Chondrocyte (in vitro differentiated cells): ENCODE measurements around the gene ASCC1. TPM values are rescaled to one million over a fixed set of nuclear protein-coding genes. Genes with fewer than 3 reads are reported as not detected.

ENCODE experiments used
- DNase-seq: peaks from one replicate; pipeline ENCODE4 v3.0.0; 2021; ENCODE audit warnings: mixed read lengths, low spot score
- H3K27ac Mint-ChIP-seq: one replicate; pipeline ENCODE4 v1.8.0; 2021; ENCODE audit warnings: mild to moderate bottlenecking, moderate library complexity, mixed read lengths; ENCODE audit not compliant: unreplicated experiment
- H3K27me3 Mint-ChIP-seq: 2 replicates; pipeline ENCODE4 v1.8.0; 2021; ENCODE audit warnings: low read depth, mixed read lengths
- H3K36me3 Mint-ChIP-seq: 2 replicates; pipeline ENCODE4 v1.8.0; 2021; ENCODE audit warnings: low read depth, mixed read lengths
- H3K4me1 Mint-ChIP-seq: 2 replicates; pipeline ENCODE4 v1.8.0; 2021; ENCODE audit warnings: low read depth, mild to moderate bottlenecking, mixed read lengths
- H3K4me3 Mint-ChIP-seq: one replicate; pipeline ENCODE4 v1.8.0; 2021; ENCODE audit warnings: mild to moderate bottlenecking, moderate library complexity, mixed read lengths; ENCODE audit not compliant: unreplicated experiment
- H3K9me3 Mint-ChIP-seq: 2 replicates; pipeline ENCODE4 v1.8.0; 2021; ENCODE audit warnings: low read depth, mixed read lengths
- total RNA-seq: library from RNA; stranded (reverse); gene quantifications from 3 replicates; pipeline ENCODE4 v1.2.1, GENCODE V29; 2021
- TF ChIP-seq, protein P1 (sequence below): fragments of 200-600 bp; sonication (generic); IDR thresholded peaks from 2 replicates; pipeline ENCODE4 v1.5.0; 2021; ENCODE audit warnings: antibody characterized with exemption, mild to moderate bottlenecking, moderate library complexity

The ASCC1 gene
- total RNA-seq, 1 donor from 2014 or later, result 36.8 TPM

DNA sequence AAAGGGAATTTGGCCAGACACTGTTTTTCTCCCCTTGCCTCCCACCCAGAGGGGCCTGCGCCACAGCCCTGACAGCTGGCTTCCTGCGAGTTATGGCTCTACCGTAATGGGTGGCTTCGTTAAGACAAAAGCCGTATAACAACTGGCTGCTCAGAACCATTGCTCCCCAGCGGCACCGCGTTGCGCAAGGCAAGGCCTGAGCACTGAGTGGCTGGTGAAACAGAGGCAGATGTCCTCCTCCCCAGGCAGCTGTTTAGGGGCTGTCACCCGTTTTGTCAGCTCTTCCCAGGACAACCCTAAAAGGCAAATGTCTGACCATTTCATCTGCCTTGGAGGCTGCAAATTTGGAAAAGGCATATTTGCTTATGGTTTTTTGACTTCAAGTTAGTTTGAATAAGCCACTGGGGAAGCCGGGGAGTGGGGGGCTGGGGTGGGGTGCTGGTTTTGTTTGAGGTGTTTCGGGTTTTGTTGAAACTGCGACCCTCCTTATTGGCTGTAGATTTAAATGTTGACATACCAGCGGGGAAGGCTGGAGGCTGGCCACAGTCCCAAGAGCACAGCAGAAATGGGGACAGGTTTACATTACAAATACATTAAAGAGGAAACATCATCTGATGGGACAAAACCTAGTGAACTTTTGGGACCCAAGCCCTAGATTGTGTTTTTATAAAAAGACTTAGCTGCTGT is 127.0 kb downstream of the ASCC1 start:
- Mint-ChIP-seq H3K4me1 (peaks cover 8% of the 10 kb centered on the region), H3K4me3 (no peak overlapping the region), H3K27me3 (peaks cover 18% of the 10 kb centered on the region), H3K36me3 (peaks cover 5% of the 10 kb centered on the region), H3K27ac (no peak overlapping the region), H3K9me3 (no peaks in the 10 kb centered on the region)
- no peak for DNase-seq
- TF ChIP-seq, protein P1, sequence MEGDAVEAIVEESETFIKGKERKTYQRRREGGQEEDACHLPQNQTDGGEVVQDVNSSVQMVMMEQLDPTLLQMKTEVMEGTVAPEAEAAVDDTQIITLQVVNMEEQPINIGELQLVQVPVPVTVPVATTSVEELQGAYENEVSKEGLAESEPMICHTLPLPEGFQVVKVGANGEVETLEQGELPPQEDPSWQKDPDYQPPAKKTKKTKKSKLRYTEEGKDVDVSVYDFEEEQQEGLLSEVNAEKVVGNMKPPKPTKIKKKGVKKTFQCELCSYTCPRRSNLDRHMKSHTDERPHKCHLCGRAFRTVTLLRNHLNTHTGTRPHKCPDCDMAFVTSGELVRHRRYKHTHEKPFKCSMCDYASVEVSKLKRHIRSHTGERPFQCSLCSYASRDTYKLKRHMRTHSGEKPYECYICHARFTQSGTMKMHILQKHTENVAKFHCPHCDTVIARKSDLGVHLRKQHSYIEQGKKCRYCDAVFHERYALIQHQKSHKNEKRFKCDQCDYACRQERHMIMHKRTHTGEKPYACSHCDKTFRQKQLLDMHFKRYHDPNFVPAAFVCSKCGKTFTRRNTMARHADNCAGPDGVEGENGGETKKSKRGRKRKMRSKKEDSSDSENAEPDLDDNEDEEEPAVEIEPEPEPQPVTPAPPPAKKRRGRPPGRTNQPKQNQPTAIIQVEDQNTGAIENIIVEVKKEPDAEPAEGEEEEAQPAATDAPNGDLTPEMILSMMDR, result no peak

DNA sequence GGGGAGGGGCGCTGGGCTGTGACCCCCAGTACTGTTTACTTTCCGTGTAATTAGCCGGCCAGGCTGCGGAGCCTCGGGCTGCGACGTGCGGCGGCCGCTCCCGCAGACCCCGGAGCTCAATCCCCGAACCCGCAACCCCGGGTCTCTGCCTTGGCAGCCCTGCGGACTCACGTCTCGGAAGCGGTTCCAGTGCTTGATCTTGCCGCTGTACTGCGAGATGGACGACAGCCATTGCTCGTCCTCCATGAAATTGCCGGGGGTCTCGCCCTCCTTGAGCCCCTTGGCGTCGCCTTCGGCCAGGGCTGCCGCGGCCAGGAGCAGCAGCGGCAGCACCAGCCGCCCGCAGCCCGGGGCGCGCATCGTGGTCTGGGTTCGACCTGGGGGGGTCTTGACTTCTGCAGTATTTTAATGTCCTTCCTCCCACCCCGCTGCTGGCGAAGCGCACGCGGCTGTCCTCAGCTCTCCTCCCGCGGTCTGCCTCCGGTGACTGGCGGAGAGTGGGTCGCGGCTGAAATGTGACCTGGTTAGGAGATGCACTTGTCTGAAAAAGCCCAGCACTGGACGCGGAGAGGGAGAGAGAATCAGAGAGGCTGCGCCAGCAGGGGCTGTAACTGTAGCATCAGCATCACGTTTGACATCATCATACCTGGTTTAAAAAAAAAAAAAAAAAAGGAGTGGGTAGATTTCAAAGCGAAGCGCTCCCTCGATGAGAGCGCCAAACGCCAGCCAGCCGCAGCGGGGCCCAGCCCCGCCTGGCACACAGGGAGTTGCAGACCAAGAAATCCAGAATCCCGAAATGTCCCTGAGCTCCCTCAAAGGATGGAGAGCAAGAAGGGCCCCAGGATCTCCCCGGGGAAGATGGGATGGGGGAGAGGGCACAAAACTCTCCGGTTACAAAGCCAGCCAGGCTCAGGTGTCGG is 127.8 kb downstream of the ASCC1 start, which contains the start of gene SPOCK2:
Gene SPOCK2 (minus strand): TSS at position 583 of the 920 bp plus-strand sequence. CDS start 223 bp downstream, at position 360.
- no peak for DNase-seq
- H3K4me3 Mint-ChIP-seq, result peak within 1 kb of the TSS; percentile 65
- peaks cover 8% of the 10 kb centered on the region for H3K4me1 Mint-ChIP-seq
- peaks cover 18% of the 10 kb centered on the region for H3K27me3 Mint-ChIP-seq
- peaks cover 5% of the 10 kb centered on the region for H3K36me3 Mint-ChIP-seq
- no peak within 1 kb of the TSS for H3K27ac Mint-ChIP-seq
- TF ChIP-seq, protein P1, result no peak
- no peaks in the 10 kb centered on the region for H3K9me3 Mint-ChIP-seq

DNA sequence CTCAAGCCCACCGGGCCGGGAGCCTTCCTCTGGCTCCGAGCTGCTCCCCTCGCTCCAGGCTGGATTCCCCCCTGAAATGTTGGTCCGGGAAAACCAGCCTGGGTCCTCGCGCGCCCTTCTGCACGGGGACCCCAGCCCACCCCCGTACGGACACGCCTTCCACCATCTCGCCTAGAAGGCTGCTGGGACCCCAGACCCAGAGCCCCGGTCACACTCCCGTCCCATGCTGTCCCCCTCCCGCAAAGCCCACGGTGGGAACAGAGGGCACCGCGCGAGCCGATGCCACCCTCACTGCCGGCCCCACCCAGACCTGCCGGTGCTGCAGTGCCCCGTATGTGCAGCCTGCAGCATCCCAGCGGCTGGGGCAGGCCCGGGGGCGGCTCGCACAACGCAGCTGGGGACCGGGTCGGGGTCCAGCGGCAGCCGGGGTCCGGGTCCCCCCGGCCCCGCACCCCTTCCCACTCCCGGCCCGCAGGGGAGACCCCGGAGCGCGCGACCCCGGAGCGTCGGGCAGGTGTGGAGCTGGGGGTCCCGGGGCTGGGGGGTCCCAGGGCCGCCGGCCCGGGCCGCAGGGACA is 128.6 kb downstream of the ASCC1 start:
- no peak overlapping the region for H3K27ac Mint-ChIP-seq
- no peak overlapping the region for H3K4me3 Mint-ChIP-seq
- TF ChIP-seq, protein P1, result no peak
- peaks cover 8% of the 10 kb centered on the region for H3K4me1 Mint-ChIP-seq
- H3K9me3 Mint-ChIP-seq, result no peaks in the 10 kb centered on the region
- no peak for DNase-seq
- H3K36me3 Mint-ChIP-seq, result peaks cover 5% of the 10 kb centered on the region
- peaks cover 18% of the 10 kb centered on the region for H3K27me3 Mint-ChIP-seq

DNA sequence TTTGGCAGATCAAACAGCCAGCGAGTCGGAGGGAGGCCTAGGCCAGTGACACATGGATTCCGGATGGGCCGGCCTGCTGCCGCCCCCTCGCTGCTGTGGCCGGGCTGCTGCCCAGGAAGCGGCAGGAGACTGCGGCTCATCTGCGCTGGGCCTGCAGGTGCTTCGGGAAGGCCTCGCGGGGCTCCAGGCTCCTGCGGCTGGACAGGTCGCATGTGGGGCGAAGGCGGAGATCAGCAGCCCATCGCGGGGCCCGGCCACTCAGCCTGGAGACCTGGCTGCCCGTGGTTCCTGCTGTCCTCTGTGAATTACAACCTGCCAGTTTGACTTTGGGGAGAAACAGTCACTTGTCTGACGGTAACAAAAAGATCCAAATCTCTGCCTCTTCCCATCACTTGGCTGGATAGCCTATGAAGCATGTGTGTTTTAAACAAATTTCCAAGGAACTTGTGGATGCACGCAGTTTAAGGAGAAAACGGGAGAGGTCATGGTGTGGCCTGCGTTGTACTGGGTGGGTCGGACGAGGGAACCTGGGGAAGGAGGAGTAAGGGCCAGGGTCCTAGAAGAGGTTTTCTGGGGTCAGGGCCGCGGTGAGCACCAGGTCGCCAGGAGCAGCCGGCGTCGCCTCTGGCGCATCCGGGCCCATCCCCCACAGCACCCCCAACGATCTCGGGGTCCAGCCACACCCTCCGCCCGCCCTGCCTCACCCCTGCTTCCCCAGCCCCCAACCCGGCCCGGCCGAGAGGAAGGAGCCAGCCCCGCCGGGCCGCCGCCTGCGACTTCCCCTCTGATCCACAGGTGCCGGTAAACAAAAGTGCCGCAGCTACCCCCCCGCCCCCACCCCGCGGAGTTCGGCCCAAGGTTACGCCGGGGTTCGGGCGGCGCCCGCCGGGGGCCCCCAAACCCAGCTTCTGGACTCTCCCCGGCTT is 129.3 kb downstream of the ASCC1 start:
- Mint-ChIP-seq H3K27ac (no peak overlapping the region), H3K9me3 (no peaks in the 10 kb centered on the region), H3K4me3 (no peak overlapping the region), H3K27me3 (peaks cover 18% of the 10 kb centered on the region), H3K4me1 (peaks cover 8% of the 10 kb centered on the region), H3K36me3 (peaks cover 5% of the 10 kb centered on the region)
- no peak for DNase-seq
- TF ChIP-seq, protein P1, result no peak
